ENCODE results near the gene MORN1.

MORN1 gene

GRCh38 chr1:2375246-2375922, 16.0 kb downstream of the MORN1 start:
- no peak overlapping the region for H3K27ac ChIP-seq (ENCODE audit: low read depth, low read length, poor library complexity, severe bottlenecking)
- no peaks in the 10 kb centered on the region for H3K4me1 ChIP-seq (ENCODE audit: insufficient read depth, low read length, severe bottlenecking)

GRCh38 chr1:2374252-2375155, 16.9 kb downstream of the MORN1 start:
- no peak overlapping the region for H2AFZ ChIP-seq (ENCODE audit: low read length)
- H3F3A ChIP-seq (ENCODE audit: insufficient read depth, low read length): no peaks in the 10 kb centered on the region
- no peak overlapping the region for H3K27ac ChIP-seq (ENCODE audit: low read depth, low read length, poor library complexity, severe bottlenecking)
- no peak overlapping the region for H3K4me2 ChIP-seq (ENCODE audit: low read length)
- H3K9ac ChIP-seq (ENCODE audit: low read length): no peak overlapping the region
- no peaks in the 10 kb centered on the region for H3K79me2 ChIP-seq (ENCODE audit: insufficient read depth, low read length)
- no peaks in the 10 kb centered on the region for H3K9me2 ChIP-seq (ENCODE audit: low read depth, low read length)
- no peak overlapping the region for H3K4me3 ChIP-seq (ENCODE audit: low read depth, low read length, poor library complexity, severe bottlenecking)
- TF ChIP-seq CTCF (IDR thresholded peaks at IDR 0.05; ENCODE audit: low read length) (no peak), EZH2 (IDR thresholded peaks at IDR 0.05; ENCODE audit: borderline replicate concordance, low read length) (no peak)
- H3K9me3 ChIP-seq (ENCODE audit: low read length): no peaks in the 10 kb centered on the region
- H3K36me3 ChIP-seq (ENCODE audit: insufficient read depth, low read length): no peaks in the 10 kb centered on the region
- H4K20me1 ChIP-seq (ENCODE audit: insufficient read depth, low read length): no peaks in the 10 kb centered on the region
- H3K27me3 ChIP-seq (ENCODE audit: insufficient read depth, low read length): 0 out of 2 replicates have a peak, but pooled peaks cover 5% of the 10 kb centered on the region
- no peaks in the 10 kb centered on the region for H3K4me1 ChIP-seq (ENCODE audit: insufficient read depth, low read length, severe bottlenecking)

More at GRCh38 chr1:2375246-2375922, 16.0 kb downstream of the MORN1 start:
- Histone ChIP-seq H2AFZ (ENCODE audit: low read length) (no peak overlapping the region), H3K36me3 (ENCODE audit: insufficient read depth, low read length) (no peaks in the 10 kb centered on the region), H3F3A (ENCODE audit: insufficient read depth, low read length) (no peaks in the 10 kb centered on the region), H3K4me3 (ENCODE audit: low read depth, low read length, poor library complexity, severe bottlenecking) (no peak overlapping the region), H3K79me2 (ENCODE audit: insufficient read depth, low read length) (no peaks in the 10 kb centered on the region), H3K27me3 (ENCODE audit: insufficient read depth, low read length) (0 out of 2 replicates have a peak, but pooled peaks cover 5% of the 10 kb centered on the region), H3K9ac (ENCODE audit: low read length) (no peak overlapping the region), H3K9me3 (ENCODE audit: low read length) (no peaks in the 10 kb centered on the region), H4K20me1 (ENCODE audit: insufficient read depth, low read length) (no peaks in the 10 kb centered on the region), H3K9me2 (ENCODE audit: low read depth, low read length) (no peaks in the 10 kb centered on the region), H3K4me2 (ENCODE audit: low read length) (no peak overlapping the region)
- TF ChIP-seq CTCF (IDR thresholded peaks at IDR 0.05; ENCODE audit: low read length) (no peak), EZH2 (IDR thresholded peaks at IDR 0.05; ENCODE audit: borderline replicate concordance, low read length) (no peak)

GRCh38 chr1:2373551-2374251, 17.7 kb downstream of the MORN1 start:
- H3K36me3 ChIP-seq (ENCODE audit: insufficient read depth, low read length): no peaks in the 10 kb centered on the region
- TF ChIP-seq EZH2 (IDR thresholded peaks at IDR 0.05; ENCODE audit: borderline replicate concordance, low read length): no peak
- no peak for TF ChIP-seq CTCF (IDR thresholded peaks at IDR 0.05; ENCODE audit: low read length)
- H4K20me1 ChIP-seq (ENCODE audit: insufficient read depth, low read length): no peaks in the 10 kb centered on the region
- no peaks in the 10 kb centered on the region for H3F3A ChIP-seq (ENCODE audit: insufficient read depth, low read length)
- no peak overlapping the region for H3K9ac ChIP-seq (ENCODE audit: low read length)
- H3K4me1 ChIP-seq (ENCODE audit: insufficient read depth, low read length, severe bottlenecking): no peaks in the 10 kb centered on the region
- H3K9me3 ChIP-seq (ENCODE audit: low read length): no peaks in the 10 kb centered on the region
- no peak overlapping the region for H3K27ac ChIP-seq (ENCODE audit: low read depth, low read length, poor library complexity, severe bottlenecking)
- no peak overlapping the region for H2AFZ ChIP-seq (ENCODE audit: low read length)
- no peaks in the 10 kb centered on the region for H3K9me2 ChIP-seq (ENCODE audit: low read depth, low read length)
- H3K4me2 ChIP-seq (ENCODE audit: low read length): no peak overlapping the region
- no peak overlapping the region for H3K4me3 ChIP-seq (ENCODE audit: low read depth, low read length, poor library complexity, severe bottlenecking)
- H3K27me3 ChIP-seq (ENCODE audit: insufficient read depth, low read length): 0 out of 2 replicates have a peak, but pooled peaks cover 5% of the 10 kb centered on the region
- H3K79me2 ChIP-seq (ENCODE audit: insufficient read depth, low read length): no peaks in the 10 kb centered on the region

Measured in OCI-LY1 (cell line).